Naive B cell (primary cell): Measurements from ENCODE around the gene TCERG1L. TPM values are rescaled to one million over a fixed set of nuclear protein-coding genes. Genes with fewer than 3 reads are reported as not detected.
"Not testable (repeated sequence)": the region's sequence is repeated elsewhere in the genome, so short reads cannot be mapped to it uniquely, and the experiment has no call there.

Source experiments
- ATAC-seq, 2 donors: fragments of 150-1000 bp; cut with Tn5 transposase; 2 replicates each; pipeline ENCODE4 v1.10.0; 2021; ENCODE audit warnings: low read depth in 2 of 2, mild to moderate bottlenecking in 2 of 2, moderate library complexity in 2 of 2
- DNase-seq: peaks from one replicate; pipeline ENCODE4 v3.0.0; 2022
- H3K27ac Mint-ChIP-seq, 6 donors: one replicate each; pipeline ENCODE4 v1.8.0; 2020 to 2022; ENCODE audit warnings: mild to moderate bottlenecking in 6 of 6, mixed read lengths in 6 of 6, moderate library complexity in 5 of 6, inconsistent platforms in 2 of 6
- H3K27me3 Mint-ChIP-seq, 3 donors: one replicate each; pipeline ENCODE4 v1.8.0; 2021 to 2022; ENCODE audit warnings: mixed read lengths in 3 of 3, mild to moderate bottlenecking in 1 of 3
- H3K36me3 Mint-ChIP-seq, 2 donors: one replicate each; pipeline ENCODE4 v1.8.0; 2020 to 2022; ENCODE audit warnings: mixed read lengths in 2 of 2, inconsistent platforms in 1 of 2, mild to moderate bottlenecking in 1 of 2
- H3K4me1 Mint-ChIP-seq, 3 donors: one replicate each; pipeline ENCODE4 v1.8.0; 2020 to 2022; ENCODE audit warnings: mixed read lengths in 3 of 3, inconsistent platforms in 1 of 3, mild to moderate bottlenecking in 1 of 3, moderate library complexity in 1 of 3
- H3K4me3 Mint-ChIP-seq, 8 donors: one replicate each; pipeline ENCODE4 v1.8.0; 2020 to 2022; ENCODE audit warnings: mild to moderate bottlenecking in 8 of 8, mixed read lengths in 8 of 8, moderate library complexity in 8 of 8, inconsistent platforms in 2 of 8
- H3K9me3 Mint-ChIP-seq, 7 donors: one replicate each; pipeline ENCODE4 v1.8.0; 2020 to 2022; ENCODE audit warnings: mixed read lengths in 7 of 7, mild to moderate bottlenecking in 5 of 7, inconsistent platforms in 2 of 7, moderate library complexity in 1 of 7
- polyA plus RNA-seq, 6 donors: library from polyadenylated mRNA; unstranded; fragments of 300-500 nt; fragmentation: Illumina TruSeq; gene quantifications; one replicate each; pipeline ENCODE4 v1.2.3, GENCODE V29; 2021; ENCODE audit warnings: low read depth in 6 of 6

TCERG1L gene
- polyA plus RNA-seq, 6 donors from 2014 or later: not detected

GRCh38 chr10:131082201-131082850, 229.2 kb downstream of the TCERG1L start:
- Mint-ChIP-seq H3K9me3 (peaks cover 0 to 4% (median 0%) of the 10 kb centered on the region in 7 donors), H3K4me3 (no peak overlapping the region), H3K27me3 (peaks cover 0 to 9% (median 7%) of the 10 kb centered on the region in 3 donors)

GRCh38 chr10:131081786-131082185, 229.7 kb downstream of the TCERG1L start:
- no peak overlapping the region for H3K4me3 Mint-ChIP-seq
- H3K27ac Mint-ChIP-seq: peak overlapping the region in 1 of 6 donors; percentile 14
- no peak for ATAC-seq
- no peaks in the 10 kb centered on the region for H3K36me3 Mint-ChIP-seq
- H3K4me1 Mint-ChIP-seq: no peaks in the 10 kb centered on the region
- DNase-seq: no peak
- H3K9me3 Mint-ChIP-seq: peaks cover 0 to 4% (median 0%) of the 10 kb centered on the region in 7 donors
- peaks cover 0 to 9% (median 7%) of the 10 kb centered on the region in 3 donors for H3K27me3 Mint-ChIP-seq

More at GRCh38 chr10:131082201-131082850, 229.2 kb downstream of the TCERG1L start:
- no peak for DNase-seq
- H3K27ac Mint-ChIP-seq: no peak overlapping the region
- H3K36me3 Mint-ChIP-seq: no peaks in the 10 kb centered on the region
- ATAC-seq: no peak
- H3K4me1 Mint-ChIP-seq: no peaks in the 10 kb centered on the region

- Mint-ChIP-seq H3K27ac (peak overlapping the region in 1 of 6 donors; percentile 14), H3K27me3 (peaks cover 0 to 9% (median 7%) of the 10 kb centered on the region in 3 donors), H3K36me3 (no peaks in the 10 kb centered on the region), H3K4me1 (no peaks in the 10 kb centered on the region), H3K4me3 (no peak overlapping the region), H3K9me3 (peaks cover 0 to 4% (median 0%) of the 10 kb centered on the region in 7 donors)
- DNase-seq (no peak), ATAC-seq (no peak)
Observed at GRCh38 chr10:131081376-131081775, 230.1 kb downstream of the TCERG1L start.

GRCh38 chr10:131080571-131080970, 230.9 kb downstream of the TCERG1L start:
- Mint-ChIP-seq H3K27ac (no peak overlapping the region), H3K27me3 (peaks cover 0 to 9% (median 7%) of the 10 kb centered on the region in 3 donors), H3K4me3 (no peak overlapping the region), H3K36me3 (no peaks in the 10 kb centered on the region), H3K4me1 (no peaks in the 10 kb centered on the region), H3K9me3 (peaks cover 0 to 4% (median 0%) of the 10 kb centered on the region in 7 donors)
- no peak for ATAC-seq
- no peak for DNase-seq

GRCh38 chr10:131079314-131079713, 232.2 kb downstream of the TCERG1L start:
- no peaks in the 10 kb centered on the region for H3K36me3 Mint-ChIP-seq
- H3K27me3 Mint-ChIP-seq: peaks cover 0 to 9% (median 7%) of the 10 kb centered on the region in 3 donors
- ATAC-seq: no peak
- no peak for DNase-seq
- H3K4me1 Mint-ChIP-seq: no peaks in the 10 kb centered on the region
- H3K4me3 Mint-ChIP-seq: no peak overlapping the region
- no peak overlapping the region for H3K27ac Mint-ChIP-seq
- H3K9me3 Mint-ChIP-seq: peaks cover 0 to 4% (median 0%) of the 10 kb centered on the region in 7 donors

GRCh38 chr10:131078882-131079280, 232.6 kb downstream of the TCERG1L start:
- not testable (repeated sequence) for H3K27ac Mint-ChIP-seq, H3K4me1 Mint-ChIP-seq, ATAC-seq, H3K9me3 Mint-ChIP-seq, H3K4me3 Mint-ChIP-seq, H3K27me3 Mint-ChIP-seq, DNase-seq, H3K36me3 Mint-ChIP-seq

- ATAC-seq (no peak), DNase-seq (no peak)
- H3K36me3 Mint-ChIP-seq: no peaks in the 10 kb centered on the region
- peaks cover 0 to 2% (median 0%) of the 10 kb centered on the region in 7 donors for H3K9me3 Mint-ChIP-seq
- H3K27me3 Mint-ChIP-seq: peaks cover 0 to 7% (median 5%) of the 10 kb centered on the region in 3 donors
- no peaks in the 10 kb centered on the region for H3K4me1 Mint-ChIP-seq
- no peak overlapping the region for H3K4me3 Mint-ChIP-seq
- no peak overlapping the region for H3K27ac Mint-ChIP-seq
Observed at GRCh38 chr10:131078131-131078881, 233.2 kb downstream of the TCERG1L start.

GRCh38 chr10:131077724-131078123, 233.8 kb downstream of the TCERG1L start:
- DNase-seq: no peak
- Mint-ChIP-seq H3K9me3 (peaks cover 0 to 2% (median 0%) of the 10 kb centered on the region in 7 donors), H3K4me3 (no peak overlapping the region), H3K4me1 (no peaks in the 10 kb centered on the region), H3K36me3 (no peaks in the 10 kb centered on the region), H3K27me3 (peaks cover 0 to 7% (median 0%) of the 10 kb centered on the region in 3 donors), H3K27ac (no peak overlapping the region)
- no peak for ATAC-seq

GRCh38 chr10:131077031-131077430, 234.5 kb downstream of the TCERG1L start:
- ATAC-seq (no peak), DNase-seq (no peak)
- Mint-ChIP-seq H3K36me3 (no peaks in the 10 kb centered on the region), H3K9me3 (peaks cover 0 to 2% (median 0%) of the 10 kb centered on the region in 7 donors), H3K27ac (no peak overlapping the region), H3K27me3 (peaks cover 0 to 7% (median 0%) of the 10 kb centered on the region in 3 donors), H3K4me3 (no peak overlapping the region), H3K4me1 (no peaks in the 10 kb centered on the region)

GRCh38 chr10:131076356-131076755, 235.2 kb downstream of the TCERG1L start:
- ATAC-seq (no peak), DNase-seq (no peak)
- Mint-ChIP-seq H3K36me3 (no peaks in the 10 kb centered on the region), H3K27ac (no peak overlapping the region), H3K9me3 (peaks cover 0 to 2% (median 0%) of the 10 kb centered on the region in 7 donors), H3K4me1 (no peaks in the 10 kb centered on the region), H3K4me3 (no peak overlapping the region), H3K27me3 (peaks cover 0 to 5% (median 0%) of the 10 kb centered on the region in 3 donors)

GRCh38 chr10:131075218-131075770, 236.2 kb downstream of the TCERG1L start:
- H3K27ac Mint-ChIP-seq: no peak overlapping the region
- H3K27me3 Mint-ChIP-seq: no peaks in the 10 kb centered on the region
- H3K4me3 Mint-ChIP-seq: no peak overlapping the region
- no peaks in the 10 kb centered on the region for H3K36me3 Mint-ChIP-seq
- no peaks in the 10 kb centered on the region for H3K9me3 Mint-ChIP-seq
- DNase-seq: no peak
- no peaks in the 10 kb centered on the region for H3K4me1 Mint-ChIP-seq
- ATAC-seq: no peak

GRCh38 chr10:131074682-131075081, 236.8 kb downstream of the TCERG1L start:
- Mint-ChIP-seq H3K4me1 (no peaks in the 10 kb centered on the region), H3K4me3 (no peak overlapping the region), H3K9me3 (no peaks in the 10 kb centered on the region), H3K27me3 (no peaks in the 10 kb centered on the region), H3K36me3 (no peaks in the 10 kb centered on the region), H3K27ac (no peak overlapping the region)
- ATAC-seq (no peak), DNase-seq (no peak)

GRCh38 chr10:131073469-131074035, 238.0 kb downstream of the TCERG1L start:
- H3K4me1 Mint-ChIP-seq: no peaks in the 10 kb centered on the region
- H3K4me3 Mint-ChIP-seq: no peak overlapping the region
- H3K27me3 Mint-ChIP-seq: no peaks in the 10 kb centered on the region
- no peak for DNase-seq
- ATAC-seq: no peak
- H3K36me3 Mint-ChIP-seq: no peaks in the 10 kb centered on the region
- no peaks in the 10 kb centered on the region for H3K9me3 Mint-ChIP-seq
- no peak overlapping the region for H3K27ac Mint-ChIP-seq
